K562 (cell line): ENCODE measurements around the gene SS18. TPM values are rescaled to one million over a fixed set of nuclear protein-coding genes. Genes with fewer than 3 reads are reported as not detected.

Experiments used
- ATAC-seq: fragments of 200-7000 bp; cut with Tn5 transposase; 3 replicates; pipeline ENCODE4 v1.9.1; 2020; ENCODE audit warnings: moderate library complexity
- BruUV-seq: library from RNA; stranded (reverse); fragments of 400-500 nt; replicated peaks from 2 replicates; lab custom pipeline; 2021; lab: Mats Ljungman, UMichigan
- CTCF ChIA-PET: fragments of 300-600 bp; formaldehyde crosslinking; extraction: SDS; loops from one replicate; lab custom pipeline; 2021; ENCODE audit warnings: low intra/inter-chr PET ratio; lab: Yijun Ruan, JAX
- POLR2A ChIA-PET: fragments of 300-600, 350-650 bp; sonication (Branson Sonifier 250); formaldehyde crosslinking; extraction: SDS; loops from one replicate; lab custom pipeline; 2021; ENCODE audit warnings: antibody characterized with exemption, inconsistent platforms; lab: Yijun Ruan, JAX
- DNase-seq, 4 experiments: peaks; one replicate each; pipeline versions ENCODE4 v3.0.0 to v3.0.0-alpha.2; 2011 to 2018; ENCODE audit warnings: low spot score in 3 of 4, mixed read lengths in 3 of 4; ENCODE audit errors: extremely low read depth in 1 of 4
- FAIRE-seq: peaks from 2 replicates; lab custom pipeline; 2011; peaks lifted over from hg19 to GRCh38; lab: Jason Lieb, UNC
- H2AFZ ChIP-seq: 2 replicates; pipeline ENCODE4 v1.6.0; 2011; ENCODE audit warnings: low read depth, low read length, control low read depth, inconsistent platforms
- H3K27ac ChIP-seq: fragments of 200-600 bp; 3 replicates; pipeline ENCODE4 v1.8.0; 2011; ENCODE audit warnings: low read depth, mild to moderate bottlenecking, control low read depth, inconsistent platforms, low read length, moderate library complexity, mixed read lengths; ENCODE audit errors: extremely low read depth
- H3K27me3 ChIP-seq, 2 experiments: fragments of 300-600 bp in 1 of 2; 2 replicates in 1 of 2; 3 replicates in 1 of 2; pipeline versions ENCODE4 v1.6.0 to v1.8.0; 2011; ENCODE audit warnings: inconsistent platforms in 2 of 2, low read length in 2 of 2, mild to moderate bottlenecking in 1 of 2, mixed read lengths in 1 of 2, moderate library complexity in 1 of 2; ENCODE audit not compliant: control insufficient read depth in 2 of 2, insufficient read depth in 2 of 2
- H3K36me3 ChIP-seq: fragments of 300-600 bp; 3 replicates; pipeline ENCODE4 v1.8.0; 2011; ENCODE audit warnings: mild to moderate bottlenecking, low read length, inconsistent platforms; ENCODE audit not compliant: control insufficient read depth, insufficient read depth
- H3K4me1 ChIP-seq, 2 experiments: fragments of 200-600 bp in 1 of 2; replicated peaks in 1 of 2; 2 replicates in 1 of 2; 3 replicates in 1 of 2; pipeline versions ENCODE4 v1.5.1 to v1.8.0; 2011; ENCODE audit warnings: inconsistent platforms in 2 of 2, low read length in 2 of 2, mild to moderate bottlenecking in 1 of 2, mixed read lengths in 1 of 2, moderate library complexity in 1 of 2; ENCODE audit not compliant: control insufficient read depth in 2 of 2, insufficient read depth in 2 of 2
- H3K4me2 ChIP-seq: 2 replicates; pipeline ENCODE4 v1.6.1; 2011; ENCODE audit warnings: low read length, control low read depth, inconsistent platforms, mixed read lengths; ENCODE audit not compliant: insufficient read depth
- H3K4me3 ChIP-seq: fragments of 200-600 bp; sonication (generic), shearing (Covaris generic); 2 replicates; pipeline ENCODE4 v1.5.1; 2016; ENCODE audit warnings: control low read depth, inconsistent platforms
- H3K79me2 ChIP-seq: fragments of 200-600 bp; 3 replicates; pipeline ENCODE4 v1.8.0; 2011; ENCODE audit warnings: low read length, inconsistent platforms; ENCODE audit not compliant: control insufficient read depth, insufficient read depth
- H3K9ac ChIP-seq, 2 experiments: 2 replicates each; pipeline versions ENCODE4 v1.6.0 to v1.6.1; 2011; ENCODE audit warnings: low read depth in 2 of 2, low read length in 2 of 2, control low read depth in 1 of 2, inconsistent platforms in 1 of 2, mild to moderate bottlenecking in 1 of 2, mixed read lengths in 1 of 2; ENCODE audit not compliant: insufficient read depth in 1 of 2
- H3K9me1 ChIP-seq: one replicate; pipeline ENCODE4 v1.6.0; 2011; ENCODE audit warnings: inconsistent platforms, mild to moderate bottlenecking, low read length, moderate library complexity; ENCODE audit not compliant: control insufficient read depth, insufficient read depth
- H3K9me3 ChIP-seq: replicated peaks from 2 replicates; pipeline ENCODE4 v1.5.1; 2011; ENCODE audit warnings: low read depth, low read length, inconsistent platforms; ENCODE audit not compliant: control insufficient read depth, insufficient read depth
- H4K20me1 ChIP-seq: replicated peaks from 2 replicates; pipeline ENCODE4 v1.6.1; 2011; ENCODE audit warnings: low read length, inconsistent platforms, mixed read lengths; ENCODE audit not compliant: control insufficient read depth, insufficient read depth
- CBX5 ChIP-seq: IDR thresholded peaks from 2 replicates; pipeline ENCODE4 v1.6.1; 2014; ENCODE audit warnings: low read depth, borderline replicate concordance
- FOXA3 ChIP-seq, 2 experiments: fragments of 450-650 bp in 1 of 2; sonication (generic) in 1 of 2; formaldehyde crosslinking; IDR thresholded peaks in 1 of 2; conservative IDR thresholded peaks in 1 of 2; 2 replicates each; pipeline versions ENCODE4 v1.4.0 to v1.8.0; 2020 to 2022; ENCODE audit warnings: mild to moderate bottlenecking in 2 of 2, missing genetic modification reagents in 1 of 2
- FOXP4 ChIP-seq: sonication (generic); formaldehyde crosslinking; IDR thresholded peaks from 2 replicates; pipeline ENCODE4 v1.8.0; 2022; ENCODE audit warnings: mild to moderate bottlenecking, missing genetic modification reagents, borderline replicate concordance
- HDAC2 ChIP-seq: fragments of 450-650 bp; IDR thresholded peaks from 2 replicates; pipeline ENCODE4 v1.6.1; 2016; ENCODE audit warnings: mild to moderate bottlenecking
- KLF16 ChIP-seq: IDR thresholded peaks from 2 replicates; pipeline ENCODE4 v1.6.1; 2016; ENCODE audit warnings: antibody characterized with exemption
- PCBP2 ChIP-seq: fragments of 200-400 bp; formaldehyde crosslinking; IDR thresholded peaks from 2 replicates; pipeline ENCODE4 v1.6.1; 2018; ENCODE audit warnings: low read length, low read depth, mild to moderate bottlenecking, moderate library complexity; ENCODE audit not compliant: poor library complexity, severe bottlenecking
- PHF21A ChIP-seq: fragments of 450-650 bp; IDR thresholded peaks from 2 replicates; pipeline ENCODE4 v1.6.1; 2017; ENCODE audit warnings: low read depth, borderline replicate concordance
- PHTF2 ChIP-seq: fragments of 250-450 bp; sonication (Bioruptor Pico); IDR thresholded peaks from 2 replicates; pipeline ENCODE4 v1.5.0; 2021; ENCODE audit warnings: mild to moderate bottlenecking
- RNF219 ChIP-seq: fragments of 250-450 bp; sonication (Bioruptor Pico); IDR thresholded peaks from 2 replicates; pipeline ENCODE4 v1.5.0; 2022; ENCODE audit warnings: mild to moderate bottlenecking
- SMARCA5 ChIP-seq: fragments of 450-650 bp; IDR thresholded peaks from 2 replicates; pipeline ENCODE4 v1.6.1; 2016
- SMARCC2 ChIP-seq: fragments of 450-650 bp; IDR thresholded peaks from 2 replicates; pipeline ENCODE4 v1.6.1; 2017; ENCODE audit warnings: antibody characterized with exemption, moderate library complexity, mild to moderate bottlenecking, low read depth
- TARDBP ChIP-seq: fragments of 450-650 bp; IDR thresholded peaks from 2 replicates; pipeline ENCODE4 v1.6.1; 2016
- THRA ChIP-seq: fragments of 450-650 bp; IDR thresholded peaks from 2 replicates; pipeline ENCODE4 v1.6.1; 2017; ENCODE audit warnings: mild to moderate bottlenecking, moderate library complexity
- ZC3H11A ChIP-seq: IDR thresholded peaks from 2 replicates; pipeline ENCODE4 v1.6.1; 2012; ENCODE audit warnings: low read depth, low read length, improper control_type of control experiment
- ZNF217 ChIP-seq: sonication (generic); formaldehyde crosslinking; IDR thresholded peaks from 2 replicates; pipeline ENCODE4 v1.8.0; 2022; ENCODE audit warnings: mild to moderate bottlenecking, missing genetic modification reagents
- ZNF239 ChIP-seq: fragments of 250-450 bp; sonication (Bioruptor Pico); IDR thresholded peaks from 2 replicates; pipeline ENCODE4 v1.4.0; 2020; ENCODE audit warnings: mild to moderate bottlenecking
- ZNF280A ChIP-seq: fragments of 450-650 bp; IDR thresholded peaks from 2 replicates; pipeline ENCODE4 v1.6.1; 2018; ENCODE audit warnings: mild to moderate bottlenecking, low read depth; ENCODE audit not compliant: partially characterized antibody
- ZNF57 ChIP-seq: fragments of 450-650 bp; formaldehyde crosslinking; IDR thresholded peaks from 2 replicates; pipeline ENCODE4 v1.4.0; 2020; ENCODE audit warnings: mild to moderate bottlenecking, moderate library complexity
- WGBS: fragments of 100-300 bp; shearing (Covaris generic); methylation state at CpG from one replicate; pipeline ENCODE4 v1.1.6; 2016; ENCODE audit warnings: low coverage, mixed read lengths; ENCODE audit not compliant: insufficient coverage; ENCODE audit errors: missing lambda C conversion rate; 5-methylcytosine and 5-hydroxymethylcytosine counted together
- in situ Hi-C: fragments of 300-500 bp; cut with MboI; formaldehyde crosslinking; loops from 4 replicates; pipeline ENCODE4 v1.15.0; 2018; ENCODE audit warnings: inconsistent platforms, mixed read lengths
- intact Hi-C: fragments of 100-400 bp; cut with micrococcal nuclease; formaldehyde crosslinking; loops from 2 replicates; pipeline ENCODE4 v1.14.2; 2022
- polyA plus RNA-seq, 8 experiments: library from polyadenylated mRNA; depleted of rRNA in 4 of 8; stranded (reverse) in 5 of 8; unstranded in 3 of 8; fragments of >200 nt; fragmentation: Nextera tagmentation in 2 of 8; fragmentation: Illumina TruSeq in 1 of 8; extraction: Ambion mirVana in 2 of 8; extraction: Trizol in 1 of 8; gene quantifications; 2 replicates each; pipeline versions ENCODE4 v1.2.1 to v1.2.3, GENCODE V29; 2011 to 2014; ENCODE audit warnings: inconsistent platforms in 1 of 8, missing spikeins in 1 of 8
- total RNA-seq, 7 experiments: library from RNA; depleted of rRNA in 6 of 7; stranded (reverse); fragments of >200 nt in 6 of 7; fragmentation: Illumina TruSeq in 2 of 7; extraction: Trizol in 2 of 7; gene quantifications; 2 replicates each; pipeline versions ENCODE4 v1.2.1 to v1.2.3, GENCODE V29; 2011 to 2021; ENCODE audit warnings: low replicate concordance in 1 of 7

Gene SS18
- total and polyA plus RNA-seq, 9 of the 15 experiments (the other 6 are each of a cell fraction or from before 2014, with no cell fraction given) = 30.9 to 190 (median 102) TPM

- Histone ChIP-seq H2AFZ (no peak overlapping the region), H3K27me3 (peaks cover 0 to 3% of the 10 kb centered on the region in 2 experiments; a peak in 1 of 5 replicates)
- TF ChIP-seq FOXP4 (CRISPR knock-in tag) (no peak), PHTF2 (no peak), ZNF239 (no peak), FOXA3 (CRISPR knock-in tag; conservative IDR thresholded peaks at IDR 0.05 in 1 of 2, IDR thresholded peaks at IDR 0.05 in 1 of 2) (no peak), ZNF217 (CRISPR knock-in tag) (no peak), THRA (no peak), ZNF57 (no peak), CBX5 (no peak), KLF16 (no peak), SMARCC2 (no peak), PHF21A (no peak), RNF219 (no peak), ZC3H11A (no peak), TARDBP (no peak), ZNF280A (no peak), HDAC2 (no peak), SMARCA5 (no peak), PCBP2 (no peak)
Measured at GRCh38 chr18:26097563-26097962, 7.2 kb upstream of the SS18 start.

More at GRCh38 chr18:26097563-26097962, 7.2 kb upstream of the SS18 start:
- ChIA-PET CTCF (no interaction called here), POLR2A (interaction anchor here (0.6 to 1.5 kb wide), 3 partner anchors 8 to 75 kb away, joined by 3 to 4 read pairs (median 3); no protein-coding TSS in a partner anchor)
- Histone ChIP-seq H4K20me1 (no peaks in the 10 kb centered on the region), H3K27ac (no peak overlapping the region), H3K4me1 (no peaks in the 10 kb centered on the region), H3K9me1 (no peaks in the 10 kb centered on the region), H3K36me3 (no peaks in the 10 kb centered on the region), H3K79me2 (no peaks in the 10 kb centered on the region), H3K4me2 (no peak overlapping the region), H3K4me3 (no peak overlapping the region), H3K9ac (no peak overlapping the region), H3K9me3 (no peaks in the 10 kb centered on the region)
- intact Hi-C loops = no loop called here
- DNase-seq (no peak), ATAC-seq (no peak), FAIRE-seq (no peak)
- no TSS peak for BruUV-seq
- in situ Hi-C loops = no loop called here
- WGBS = 39% methylated on average over 5 of the region's 5 CpGs
